HCT116 (cell line): ENCODE data around the gene ACP7. TPM values are rescaled to one million over a fixed set of nuclear protein-coding genes. Genes with fewer than 3 reads are reported as not detected.
A peak's percentile ranks its signal among the peaks of the same experiment; 100 is the strongest.

Experiments
- ATAC-seq: fragments of 200-7000 bp; cut with Tn5 transposase; 2 replicates; pipeline ENCODE4 v1.9.1; 2020; ENCODE audit warnings: mild to moderate bottlenecking, moderate library complexity
- BruUV-seq: library from RNA; stranded (reverse); fragments of 400-500 nt; replicated peaks from 2 replicates; lab custom pipeline; 2021; lab: Mats Ljungman, UMichigan
- CTCF ChIA-PET: fragments of 300-600 bp; sonication (Branson Sonifier 250); formaldehyde crosslinking; loops from one replicate; lab custom pipeline; 2021; ENCODE audit warnings: antibody characterized with exemption; lab: Charles Lee
- POLR2A ChIA-PET: fragments of 300-600, 350-600 bp; sonication (Branson Sonifier 250); formaldehyde crosslinking; loops from one replicate; lab custom pipeline; 2021; ENCODE audit warnings: antibody characterized with exemption; lab: Charles Lee
- RAD21 ChIA-PET, 2 experiments: fragments of 300-600 bp; sonication (Branson Sonifier 250); formaldehyde crosslinking; loops; one replicate each; lab custom pipeline; 2023; ENCODE audit warnings: low total read pairs in 2 of 2; ENCODE audit not compliant: uncharacterized antibody in 2 of 2, unreplicated experiment in 2 of 2, low non-redundant PET in 1 of 2; lab: Charles Lee
- DNase-seq: peaks from one replicate; pipeline ENCODE4 v3.0.0-alpha.2; 2010; ENCODE audit warnings: low read depth, low spot score
- H2AFZ ChIP-seq: fragments of 200-600 bp; shearing (Covaris generic), sonication (generic); 2 replicates; pipeline ENCODE4 v1.6.1; 2017; ENCODE audit warnings: low read depth, mixed run types, mixed read lengths, antibody characterized with exemption, low read length; ENCODE audit not compliant: poor library complexity, severe bottlenecking
- H3K27ac ChIP-seq: 2 replicates; pipeline ENCODE4 v1.5.1; 2012; ENCODE audit warnings: low read depth, low read length
- H3K27me3 ChIP-seq: fragments of 200-600 bp; sonication (generic); 2 replicates; pipeline ENCODE4 v1.6.1; 2016; ENCODE audit warnings: mixed run types, low read length, mixed read lengths; ENCODE audit not compliant: insufficient read depth
- H3K36me3 ChIP-seq, 2 experiments: fragments of 200-500 bp in 1 of 2; fragments of 200-600 bp in 1 of 2; sonication (Bioruptor generic) in 1 of 2; sonication (generic) in 1 of 2; 2 replicates each; pipeline versions ENCODE4 v1.5.1 to v1.6.1; 2014 to 2016; ENCODE audit warnings: low read length in 2 of 2, inconsistent platforms in 1 of 2, mixed read lengths in 1 of 2, mixed run types in 1 of 2; ENCODE audit not compliant: insufficient read depth in 2 of 2, control insufficient read depth in 1 of 2
- H3K4me1 ChIP-seq, 2 experiments: fragments of 200-600 bp in 1 of 2; sonication (generic) in 1 of 2; 2 replicates each; pipeline versions ENCODE4 v1.5.1 to v1.6.1; 2012 to 2017; ENCODE audit warnings: low read length in 2 of 2, inconsistent platforms in 1 of 2, mild to moderate bottlenecking in 1 of 2, mixed read lengths in 1 of 2, mixed run types in 1 of 2, moderate library complexity in 1 of 2; ENCODE audit not compliant: insufficient read depth in 2 of 2, control insufficient read depth in 1 of 2
- H3K4me2 ChIP-seq: fragments of 200-600 bp; sonication (generic); 2 replicates; pipeline ENCODE4 v1.6.1; 2017; ENCODE audit warnings: mixed run types, low read length, mixed read lengths
- H3K4me3 ChIP-seq, 2 experiments: fragments of 200-600 bp in 1 of 2; sonication (generic) in 1 of 2; replicated peaks in 1 of 2; 2 replicates each; pipeline ENCODE4 v1.5.1; 2011 to 2016; ENCODE audit warnings: low read length in 2 of 2, control low read depth in 1 of 2, low read depth in 1 of 2, mild to moderate bottlenecking in 1 of 2, mixed read lengths in 1 of 2, mixed run types in 1 of 2
- H3K79me2 ChIP-seq: fragments of 200-600 bp; sonication (generic); 2 replicates; pipeline ENCODE4 v1.6.1; 2017; ENCODE audit warnings: mild to moderate bottlenecking, mixed run types, low read length, moderate library complexity, mixed read lengths; ENCODE audit not compliant: insufficient read depth
- H3K9ac ChIP-seq: fragments of 200-600 bp; sonication (generic); 2 replicates; pipeline ENCODE4 v1.6.1; 2016; ENCODE audit warnings: low read length, mixed read lengths
- H3K9me2 ChIP-seq: fragments of 200-600 bp; sonication (generic), shearing (Covaris generic); 2 replicates; pipeline ENCODE4 v1.6.1; 2017; ENCODE audit warnings: mixed run types, mild to moderate bottlenecking, moderate library complexity; ENCODE audit not compliant: insufficient read depth
- H3K9me3 ChIP-seq, 2 experiments: fragments of 200-500 bp in 1 of 2; fragments of 200-600 bp in 1 of 2; sonication (Bioruptor generic) in 1 of 2; sonication (generic) in 1 of 2; 2 replicates each; pipeline ENCODE4 v1.6.1; 2014 to 2017; ENCODE audit warnings: low read length in 2 of 2, mixed read lengths in 2 of 2, inconsistent platforms in 1 of 2, low read depth in 1 of 2, mild to moderate bottlenecking in 1 of 2, mixed run types in 1 of 2, moderate library complexity in 1 of 2; ENCODE audit not compliant: control insufficient read depth in 1 of 2, insufficient read depth in 1 of 2
- H4K20me1 ChIP-seq: fragments of 200-600 bp; sonication (generic), shearing (Covaris generic); 2 replicates; pipeline ENCODE4 v1.6.1; 2017; ENCODE audit warnings: mixed run types, mild to moderate bottlenecking, moderate library complexity; ENCODE audit not compliant: insufficient read depth
- CTCF ChIP-seq, 3 experiments: fragments of 200-600 bp in 1 of 3; sonication (generic) in 1 of 3; IDR thresholded peaks in 2 of 3; conservative IDR thresholded peaks in 1 of 3; 2 replicates each; pipeline ENCODE4 v1.5.1; 2012 to 2017; ENCODE audit warnings: low read depth in 2 of 3, low read length in 2 of 3, antibody characterized with exemption in 1 of 3, borderline replicate concordance in 1 of 3, control low read depth in 1 of 3, mild to moderate bottlenecking in 1 of 3, mixed read lengths in 1 of 3, mixed run types in 1 of 3, moderate library complexity in 1 of 3; ENCODE audit not compliant: insufficient read depth in 1 of 3
- EGR1 ChIP-seq: IDR thresholded peaks from 2 replicates; pipeline ENCODE4 v1.6.1; 2012; ENCODE audit warnings: low read depth
- ELF1 ChIP-seq: IDR thresholded peaks from 2 replicates; pipeline ENCODE4 v1.6.1; 2012; ENCODE audit warnings: low read depth, borderline replicate concordance
- RAD21 ChIP-seq: IDR thresholded peaks from 2 replicates; pipeline ENCODE4 v1.6.1; 2012; ENCODE audit warnings: low read depth, mild to moderate bottlenecking
- SP1 ChIP-seq: IDR thresholded peaks from 2 replicates; pipeline ENCODE4 v1.6.1; 2012; ENCODE audit warnings: low read depth
- SRF ChIP-seq: IDR thresholded peaks from 2 replicates; pipeline ENCODE4 v1.6.1; 2012; ENCODE audit warnings: low read depth
- intact Hi-C: fragments of 100-400 bp; cut with micrococcal nuclease; formaldehyde crosslinking; loops from 2 replicates; pipeline ENCODE4 v1.10.0; 2022
- total RNA-seq: library from RNA; stranded (reverse); gene quantifications from one replicate; pipeline ENCODE4 v1.2.1, GENCODE V29; 2021; ENCODE audit not compliant: unreplicated experiment

The ACP7 gene
- total RNA-seq, 1 experiment from 2014 or later: 4.7 TPM

DNA sequence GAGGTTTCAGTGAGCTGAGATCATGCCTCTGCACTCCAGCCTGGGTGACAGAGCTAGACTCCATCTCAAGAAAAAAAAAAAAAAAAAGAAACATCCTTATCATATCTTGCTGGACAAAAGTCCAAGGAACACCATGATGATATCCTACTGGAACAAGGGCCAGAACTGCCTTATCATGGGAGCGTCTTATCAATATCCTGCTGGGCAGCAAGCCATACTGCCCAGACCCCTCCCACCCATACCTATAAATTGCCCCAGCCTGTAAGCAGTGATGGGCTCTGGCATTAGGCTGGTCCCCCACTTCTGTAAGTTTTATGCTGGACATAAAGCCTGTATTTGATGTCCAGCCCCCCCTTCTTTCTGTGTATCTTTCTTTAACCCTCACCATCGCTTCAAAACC lies 37.1 kb upstream of the ACP7 start (continued):
- TF ChIP-seq ELF1 (no peak), SP1 (no peak), EGR1 (no peak), SRF (no peak)
- TF ChIP-seq, all 23 proteins: peak for 0

DNA sequence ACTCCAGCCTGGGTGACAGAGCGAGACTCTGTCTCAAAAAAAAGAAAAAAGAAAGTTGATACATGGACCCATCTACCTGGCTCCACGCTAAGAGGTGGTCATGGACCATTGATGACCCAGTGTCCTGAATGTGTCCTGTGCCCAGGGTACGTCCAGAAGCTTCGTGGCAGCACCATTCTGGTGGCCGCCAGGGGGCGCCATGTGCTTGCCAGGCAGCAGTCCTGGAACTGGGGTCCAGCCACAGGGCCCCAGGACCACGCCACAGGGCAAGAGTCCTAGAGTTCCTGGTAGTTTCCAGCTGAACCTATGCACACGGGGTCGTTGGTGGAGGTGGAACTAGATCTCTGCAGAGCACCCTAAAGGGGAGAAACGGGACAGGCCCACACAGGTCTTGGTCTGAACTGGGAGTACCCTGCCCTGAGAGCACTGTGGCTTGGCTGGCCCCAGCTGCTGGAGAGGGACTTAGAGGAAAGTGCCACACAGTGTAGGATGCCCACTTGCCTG lies 31.9 kb upstream of the ACP7 start:
- TF ChIP-seq ELF1: no peak
- peak; percentile 84 to 94 (median 92); a peak in 5 of 6 replicates for TF ChIP-seq CTCF (IDR thresholded peaks at IDR 0.05 in 2 of 3, conservative IDR thresholded peaks at IDR 0.05 in 1 of 3; ENCODE audit: borderline replicate concordance in 1 of 3, insufficient read depth in 1 of 3, low read depth in 2 of 3, low read length in 2 of 3)
- peak; percentile 95 for TF ChIP-seq RAD21
- H3K9me3 ChIP-seq: no peaks in the 10 kb centered on the region; a peak in 1 of 4 replicates
- H3K79me2 ChIP-seq: no peaks in the 10 kb centered on the region
- ATAC-seq (peak; percentile 99), DNase-seq (no peak)
- H3K9me2 ChIP-seq: no peaks in the 10 kb centered on the region
- no peaks in the 10 kb centered on the region for H3K27me3 ChIP-seq
- no peaks in the 10 kb centered on the region for H3K36me3 ChIP-seq
- ChIA-PET CTCF (interaction anchor here (0.7 to 2.2 kb wide), 10 partner anchors 9 to 92 kb away, joined by 3 to 12 read pairs (median 4); no protein-coding TSS in a partner anchor), POLR2A (no interaction called here), RAD21 (no interaction called here)
- no peak overlapping the region for H3K9ac ChIP-seq
- no TSS peak for BruUV-seq
- no peaks in the 10 kb centered on the region for H4K20me1 ChIP-seq
- H3K27ac ChIP-seq: no peak overlapping the region
- intact Hi-C loops: loop anchor here (1.0 to 5.0 kb wide), 3 partner anchors 60 to 135 kb away; no protein-coding TSS in a partner anchor
- H3K4me3 ChIP-seq: no peak overlapping the region
- H3K4me1 ChIP-seq: peaks cover 0 to 14% of the 10 kb centered on the region in 2 experiments; a peak in 1 of 4 replicates
- H3K4me2 ChIP-seq: no peak overlapping the region
- no peak overlapping the region for H2AFZ ChIP-seq
